GM12892 (cell line): Measurements from ENCODE around the gene LAMB1.

Source experiments
- POLR2A ChIP-seq: IDR thresholded peaks from 2 replicates; pipeline ENCODE4 v1.6.1; 2011; ENCODE audit warnings: low read depth, low read length, control low read depth
- POLR2AphosphoS5 ChIP-seq: IDR thresholded peaks from 2 replicates; pipeline ENCODE4 v1.6.1; 2011; ENCODE audit warnings: low read depth, low read length, control low read depth
- TAF1 ChIP-seq: IDR thresholded peaks from 2 replicates; pipeline ENCODE4 v1.6.1; 2011; ENCODE audit warnings: low read depth, mild to moderate bottlenecking, control low read depth, low read length, borderline replicate concordance

- no peak for TF ChIP-seq POLR2A
- no peak for TF ChIP-seq POLR2AphosphoS5
- TF ChIP-seq TAF1, result no peak
These were observed 916 bp downstream of the LAMB1 start for GRCh38 chr7:108001764-108002725.
